GM23338 (cell line): ENCODE data around the gene OAS3.

Experiments used
- CREB1 ChIP-seq: fragments of 250-450 bp; sonication (Bioruptor Pico); IDR thresholded peaks from 2 replicates; pipeline ENCODE4 v1.5.0; 2020; ENCODE audit warnings: low read depth, mild to moderate bottlenecking, moderate library complexity
- CTCF ChIP-seq, 2 experiments: fragments of 200-600 bp in 1 of 2; sonication (generic) in 1 of 2; conservative IDR thresholded peaks; 2 replicates each; pipeline versions ENCODE4 v1.5.1 to v1.6.1; 2016 to 2017; ENCODE audit warnings: antibody characterized with exemption in 2 of 2, low read depth in 2 of 2, mild to moderate bottlenecking in 2 of 2, moderate library complexity in 1 of 2
- EZH2 ChIP-seq: fragments of 200-600 bp; sonication (generic); IDR thresholded peaks from one replicate; pipeline ENCODE4 v1.8.0; 2017; ENCODE audit warnings: antibody characterized with exemption, mild to moderate bottlenecking, low read depth; ENCODE audit not compliant: unreplicated experiment
- EZH2phosphoT487 ChIP-seq: fragments of 200-600 bp; sonication (generic); IDR thresholded peaks from one replicate; pipeline ENCODE4 v1.8.1; 2018; ENCODE audit warnings: antibody characterized with exemption; ENCODE audit not compliant: unreplicated experiment
- JUNB ChIP-seq: IDR thresholded peaks from one replicate; pipeline ENCODE4 v1.6.1; 2016; ENCODE audit warnings: antibody characterized with exemption; ENCODE audit not compliant: unreplicated experiment
- NANOG ChIP-seq: IDR thresholded peaks from 2 replicates; pipeline ENCODE4 v1.6.1; 2016; ENCODE audit warnings: antibody characterized with exemption, borderline replicate concordance
- POLR2AphosphoS5 ChIP-seq: IDR thresholded peaks from 2 replicates; pipeline ENCODE4 v1.6.1; 2016; ENCODE audit warnings: antibody characterized with exemption, low read depth
- REST ChIP-seq: IDR thresholded peaks from one replicate; pipeline ENCODE4 v1.6.1; 2018; ENCODE audit warnings: antibody characterized with exemption; ENCODE audit not compliant: unreplicated experiment
- STAT1 ChIP-seq: IDR thresholded peaks from one replicate; pipeline ENCODE4 v1.6.1; 2016; ENCODE audit warnings: antibody characterized with exemption; ENCODE audit not compliant: unreplicated experiment
- ZNF114 ChIP-seq: fragments of 250-450 bp; sonication (Bioruptor Pico); IDR thresholded peaks from 2 replicates; pipeline ENCODE4 v1.5.0; 2020; ENCODE audit warnings: mild to moderate bottlenecking, moderate library complexity

GRCh38 chr12:112979041-112979680, 40.9 kb downstream of the OAS3 start:
- no peak for TF ChIP-seq CTCF (conservative IDR thresholded peaks at IDR 0.05; ENCODE audit: low read depth in 2 of 2)
- TF ChIP-seq JUNB, result no peak
- no peak for TF ChIP-seq STAT1
- TF ChIP-seq ZNF114 (CRISPR knock-in tag), result no peak
- TF ChIP-seq EZH2, result no peak
- no peak for TF ChIP-seq POLR2AphosphoS5
- no peak for TF ChIP-seq EZH2phosphoT487
- no peak for TF ChIP-seq REST
- TF ChIP-seq NANOG, result no peak
- TF ChIP-seq CREB1 (CRISPR knock-in tag), result no peak
